ENCODE data around the gene ZDHHC11. TPM values are rescaled to one million over a fixed set of nuclear protein-coding genes. Genes with fewer than 3 reads are reported as not detected.
A peak's percentile ranks its signal among the peaks of the same experiment; 100 is the strongest.

ZDHHC11 gene
- total RNA-seq, 2 experiments from 2014 or later = 10.7 to 32.0 TPM

DNA sequence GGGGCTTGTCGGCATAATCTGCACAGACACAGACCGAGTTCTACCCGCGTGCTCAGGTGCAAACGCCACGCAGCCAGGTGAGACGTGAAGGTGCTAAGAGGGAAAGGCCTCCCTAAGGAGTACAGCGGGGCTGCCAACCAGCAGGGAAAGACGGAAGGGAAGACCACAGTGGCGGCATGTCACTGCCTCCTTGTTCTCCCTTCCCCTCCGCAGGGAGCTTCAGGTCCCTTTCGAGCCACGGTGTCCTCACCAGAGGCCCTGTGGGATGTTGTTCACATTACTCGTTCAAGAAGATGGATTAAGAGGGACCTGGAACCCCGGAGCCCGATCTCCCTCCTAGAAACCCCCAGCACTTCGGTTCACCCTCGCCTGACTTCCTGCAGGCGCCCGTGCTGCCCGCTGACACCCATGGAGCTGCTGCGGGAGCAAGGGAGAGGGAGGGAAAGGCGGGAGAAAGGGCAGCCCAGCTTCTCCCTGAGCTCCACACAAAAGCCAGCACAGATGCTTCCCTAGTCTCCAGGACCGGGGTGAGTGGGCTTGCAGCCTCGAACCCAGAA is 41.1 kb upstream of the ZDHHC11 start:
- no TSS peak for BruUV-seq (replicated peaks)
- intact Hi-C loops (cut with micrococcal nuclease; ENCODE audit: unreplicated experiment) = no loop called here

GRCh38 chr5:891117-891836 is 40.5 kb upstream of the ZDHHC11 start:
- no peaks in the 10 kb centered on the region for H3K9me2 ChIP-seq (ENCODE audit: insufficient read depth, low read length)
- ChIA-PET CTCF (ENCODE audit: unreplicated experiment) (no interaction called here), POLR2A (interaction anchor here (0.5 to 1.0 kb wide), 2 partner anchors 128 to 276 kb away, joined by 5 to 6 read pairs; no protein-coding TSS in a partner anchor)
- no peak for DNase-seq (ENCODE audit: low spot score)
- H3K27ac ChIP-seq (ENCODE audit: low read depth, low read length, poor library complexity, severe bottlenecking) = peak overlapping the region; percentile 48
- TF ChIP-seq, protein P1, sequence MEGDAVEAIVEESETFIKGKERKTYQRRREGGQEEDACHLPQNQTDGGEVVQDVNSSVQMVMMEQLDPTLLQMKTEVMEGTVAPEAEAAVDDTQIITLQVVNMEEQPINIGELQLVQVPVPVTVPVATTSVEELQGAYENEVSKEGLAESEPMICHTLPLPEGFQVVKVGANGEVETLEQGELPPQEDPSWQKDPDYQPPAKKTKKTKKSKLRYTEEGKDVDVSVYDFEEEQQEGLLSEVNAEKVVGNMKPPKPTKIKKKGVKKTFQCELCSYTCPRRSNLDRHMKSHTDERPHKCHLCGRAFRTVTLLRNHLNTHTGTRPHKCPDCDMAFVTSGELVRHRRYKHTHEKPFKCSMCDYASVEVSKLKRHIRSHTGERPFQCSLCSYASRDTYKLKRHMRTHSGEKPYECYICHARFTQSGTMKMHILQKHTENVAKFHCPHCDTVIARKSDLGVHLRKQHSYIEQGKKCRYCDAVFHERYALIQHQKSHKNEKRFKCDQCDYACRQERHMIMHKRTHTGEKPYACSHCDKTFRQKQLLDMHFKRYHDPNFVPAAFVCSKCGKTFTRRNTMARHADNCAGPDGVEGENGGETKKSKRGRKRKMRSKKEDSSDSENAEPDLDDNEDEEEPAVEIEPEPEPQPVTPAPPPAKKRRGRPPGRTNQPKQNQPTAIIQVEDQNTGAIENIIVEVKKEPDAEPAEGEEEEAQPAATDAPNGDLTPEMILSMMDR (conservative IDR thresholded peaks at IDR 0.05; ENCODE audit: low read length) = no peak
- TF ChIP-seq EZH2phosphoT487 (IDR thresholded peaks at IDR 0.05; ENCODE audit: borderline replicate concordance, low read depth, low read length) = no peak
- no peak overlapping the region for H2AFZ ChIP-seq (ENCODE audit: low read length)
- peaks cover 51% of the 10 kb centered on the region for H3K79me2 ChIP-seq (ENCODE audit: insufficient read depth, low read depth, low read length)
- peaks cover 22% of the 10 kb centered on the region for H3K4me1 ChIP-seq (ENCODE audit: insufficient read depth, low read length, poor library complexity, severe bottlenecking)
- no TSS peak for BruUV-seq (replicated peaks)
- no peaks in the 10 kb centered on the region for H4K20me1 ChIP-seq (ENCODE audit: insufficient read depth, low read length)
- peak overlapping the region; percentile 94 for H3K4me3 ChIP-seq (ENCODE audit: low read depth, low read length, poor library complexity, severe bottlenecking)
- intact Hi-C loops (cut with micrococcal nuclease; ENCODE audit: unreplicated experiment) = no loop called here
- H3K4me2 ChIP-seq (ENCODE audit: low read length) = peak overlapping the region; percentile 81
- no peaks in the 10 kb centered on the region for H3K9me3 ChIP-seq (ENCODE audit: low read length)
- H3K36me3 ChIP-seq (ENCODE audit: insufficient read depth, low read length) = peaks cover 76% of the 10 kb centered on the region

More for the DNA sequence above, 41.1 kb upstream of the ZDHHC11 start:
- Histone ChIP-seq H3K36me3 (ENCODE audit: insufficient read depth, low read length) (peaks cover 76% of the 10 kb centered on the region), H3K79me2 (ENCODE audit: insufficient read depth, low read depth, low read length) (peaks cover 51% of the 10 kb centered on the region), H3K4me3 (ENCODE audit: low read depth, low read length, poor library complexity, severe bottlenecking) (peak overlapping the region; percentile 94), H2AFZ (ENCODE audit: low read length) (0 out of 2 replicates have a peak overlapping the region, but pooled peaks have one; percentile 25), H4K20me1 (ENCODE audit: insufficient read depth, low read length) (no peaks in the 10 kb centered on the region), H3K9me3 (ENCODE audit: low read length) (no peaks in the 10 kb centered on the region), H3K4me2 (ENCODE audit: low read length) (peak overlapping the region; percentile 81), H3K4me1 (ENCODE audit: insufficient read depth, low read length, poor library complexity, severe bottlenecking) (peaks cover 22% of the 10 kb centered on the region), H3K9me2 (ENCODE audit: insufficient read depth, low read length) (no peaks in the 10 kb centered on the region), H3K27ac (ENCODE audit: low read depth, low read length, poor library complexity, severe bottlenecking) (peak overlapping the region; percentile 48)
- TF ChIP-seq, protein P1 (conservative IDR thresholded peaks at IDR 0.05; ENCODE audit: low read length) = no peak
- no peak for TF ChIP-seq EZH2phosphoT487 (IDR thresholded peaks at IDR 0.05; ENCODE audit: borderline replicate concordance, low read depth, low read length)
- ChIA-PET POLR2A (interaction anchor here (0.5 to 1.0 kb wide), 2 partner anchors 128 to 277 kb away, joined by 5 to 6 read pairs; no protein-coding TSS in a partner anchor), CTCF (ENCODE audit: unreplicated experiment) (no interaction called here)
- DNase-seq (ENCODE audit: low spot score) = peak; percentile 24
